GM13977 (cell line): ENCODE data around the gene MYO7B.
"Not testable (repeated sequence)": the region's sequence is repeated elsewhere in the genome, so short reads cannot be mapped to it uniquely, and the experiment has no call there.

Source experiments
- DNase-seq: peaks from one replicate; pipeline ENCODE4 v3.0.0; 2012; ENCODE audit warnings: low spot score
- CTCF ChIP-seq: IDR thresholded peaks from 2 replicates; pipeline ENCODE4 v1.5.1; 2012; ENCODE audit warnings: mild to moderate bottlenecking, control low read depth; ENCODE audit not compliant: insufficient read depth; ENCODE audit errors: extremely low read depth, missing control alignments
- in situ Hi-C: fragments of 300-500 bp; cut with MboI; formaldehyde crosslinking; loops from one replicate; pipeline ENCODE4 v1.12.0; 2022; ENCODE audit warnings: low sequenced_read_pairs, low pct_unique_long_range_greater_than_20kb, mixed read lengths, inconsistent platforms; ENCODE audit not compliant: unreplicated experiment

The MYO7B gene

GRCh38 chr2:127527001-127527804 is 8.3 kb upstream of the MYO7B start:
- no peak for DNase-seq
- no peak for TF ChIP-seq CTCF
- in situ Hi-C loops: no loop called here

- TF ChIP-seq CTCF: no peak
- in situ Hi-C loops: no loop called here
- no peak for DNase-seq
Observed at GRCh38 chr2:127528487-127528886, 7.0 kb upstream of the MYO7B start.

DNA sequence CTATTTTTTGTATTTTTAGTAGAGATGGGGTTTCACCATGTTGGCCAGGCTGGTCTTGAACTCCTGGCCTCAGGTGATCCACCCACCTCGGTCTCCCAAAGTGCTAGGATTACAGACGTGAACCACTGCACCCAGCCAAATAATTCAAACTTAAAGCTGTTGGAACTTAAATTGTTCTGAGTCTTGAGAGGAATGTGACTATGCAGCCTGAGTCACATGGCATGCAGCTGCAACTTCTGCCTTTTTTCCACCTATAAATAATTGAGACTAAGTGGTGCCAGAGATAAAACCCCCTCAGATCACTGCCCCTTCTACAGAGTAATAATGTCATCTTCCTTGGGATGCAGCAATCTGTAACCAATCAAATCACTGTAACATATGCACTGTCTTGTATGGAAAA is 6.1 kb upstream of the MYO7B start:
- DNase-seq, in situ Hi-C loops: not testable (repeated sequence)

- in situ Hi-C loops: no loop called here
- DNase-seq: no peak
- TF ChIP-seq CTCF: peak; percentile 8
Observed at GRCh38 chr2:127530245-127531140, 5.0 kb upstream of the MYO7B start.

DNA sequence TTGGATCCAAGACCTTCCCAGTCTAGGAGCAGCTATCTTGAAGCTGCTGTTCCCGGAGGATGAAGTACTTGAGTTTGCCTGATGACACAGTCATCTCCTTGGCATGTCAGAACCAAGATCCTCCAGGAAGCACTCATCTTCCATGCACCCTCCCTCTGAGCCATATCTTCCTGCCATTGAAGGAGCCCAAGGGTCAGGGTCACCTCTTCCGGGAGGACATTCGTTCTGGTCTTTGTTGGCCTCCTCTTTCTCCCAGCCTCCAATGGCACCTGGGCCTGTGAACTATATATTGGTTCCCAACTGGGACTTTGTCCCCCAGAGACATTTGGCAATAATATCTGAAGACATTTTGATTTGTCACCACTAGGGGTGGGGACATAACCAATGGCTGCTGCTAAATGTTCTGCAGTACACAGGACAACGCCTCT is 4.2 kb upstream of the MYO7B start:
- no peak for DNase-seq
- in situ Hi-C loops: no loop called here
- TF ChIP-seq CTCF: no peak

GRCh38 chr2:127532296-127532695 is 3.2 kb upstream of the MYO7B start:
- in situ Hi-C loops: no loop called here
- TF ChIP-seq CTCF: no peak

DNA sequence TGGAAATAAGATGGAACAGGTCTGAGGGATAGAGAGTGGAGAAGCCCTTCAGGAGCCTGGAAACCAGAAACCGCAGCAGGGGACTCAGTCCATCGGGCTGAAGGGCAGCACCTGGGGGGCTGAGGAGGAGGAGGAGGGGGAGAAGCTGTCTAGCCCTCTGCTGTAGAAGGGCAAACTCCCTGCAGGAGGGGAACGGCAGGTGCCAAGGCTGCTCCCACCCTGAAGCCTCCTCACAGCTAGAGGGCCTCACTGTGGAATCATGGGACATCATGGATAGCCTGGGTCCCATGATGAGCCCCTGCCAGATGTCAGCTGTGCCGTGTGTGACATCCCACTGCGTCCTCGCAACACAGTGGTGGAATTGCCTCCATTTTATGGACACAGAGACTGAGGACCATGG is 435 bp downstream of the MYO7B start:
- TF ChIP-seq CTCF: no peak
- in situ Hi-C loops: no loop called here
- no peak for DNase-seq

More at GRCh38 chr2:127532296-127532695, 3.2 kb upstream of the MYO7B start:
- no peak for DNase-seq
